ENCODE results near the gene PTPRD.

- no peak for TF ChIP-seq TOE1 (IDR thresholded peaks at IDR 0.05; ENCODE audit: borderline replicate concordance)
- TF ChIP-seq TOE1 (CRISPR knock-in tag; IDR thresholded peaks at IDR 0.05; ENCODE audit: borderline replicate concordance, low read depth), result no peak
- TF ChIP-seq NFXL1 (CRISPR knock-in tag; IDR thresholded peaks at IDR 0.05), result no peak
- no peak for TF ChIP-seq LEF1 (IDR thresholded peaks at IDR 0.05)
- no peak for TF ChIP-seq JUNB (CRISPR knock-in tag; conservative IDR thresholded peaks at IDR 0.05)
- no peak for TF ChIP-seq CTCF (IDR thresholded peaks at IDR 0.05 in 2 of 3, conservative IDR thresholded peaks at IDR 0.05 in 1 of 3; ENCODE audit: insufficient read depth in 2 of 3, low read depth in 1 of 3, low read length in 3 of 3)
- no peak for TF ChIP-seq FOXK2 (conservative IDR thresholded peaks at IDR 0.05 in 1 of 2, IDR thresholded peaks at IDR 0.05 in 1 of 2; ENCODE audit: low read depth in 2 of 2)
- TF ChIP-seq RBM34 (IDR thresholded peaks at IDR 0.05; ENCODE audit: borderline replicate concordance, insufficient read depth, low read length), result no peak
- TF ChIP-seq, protein P1, sequence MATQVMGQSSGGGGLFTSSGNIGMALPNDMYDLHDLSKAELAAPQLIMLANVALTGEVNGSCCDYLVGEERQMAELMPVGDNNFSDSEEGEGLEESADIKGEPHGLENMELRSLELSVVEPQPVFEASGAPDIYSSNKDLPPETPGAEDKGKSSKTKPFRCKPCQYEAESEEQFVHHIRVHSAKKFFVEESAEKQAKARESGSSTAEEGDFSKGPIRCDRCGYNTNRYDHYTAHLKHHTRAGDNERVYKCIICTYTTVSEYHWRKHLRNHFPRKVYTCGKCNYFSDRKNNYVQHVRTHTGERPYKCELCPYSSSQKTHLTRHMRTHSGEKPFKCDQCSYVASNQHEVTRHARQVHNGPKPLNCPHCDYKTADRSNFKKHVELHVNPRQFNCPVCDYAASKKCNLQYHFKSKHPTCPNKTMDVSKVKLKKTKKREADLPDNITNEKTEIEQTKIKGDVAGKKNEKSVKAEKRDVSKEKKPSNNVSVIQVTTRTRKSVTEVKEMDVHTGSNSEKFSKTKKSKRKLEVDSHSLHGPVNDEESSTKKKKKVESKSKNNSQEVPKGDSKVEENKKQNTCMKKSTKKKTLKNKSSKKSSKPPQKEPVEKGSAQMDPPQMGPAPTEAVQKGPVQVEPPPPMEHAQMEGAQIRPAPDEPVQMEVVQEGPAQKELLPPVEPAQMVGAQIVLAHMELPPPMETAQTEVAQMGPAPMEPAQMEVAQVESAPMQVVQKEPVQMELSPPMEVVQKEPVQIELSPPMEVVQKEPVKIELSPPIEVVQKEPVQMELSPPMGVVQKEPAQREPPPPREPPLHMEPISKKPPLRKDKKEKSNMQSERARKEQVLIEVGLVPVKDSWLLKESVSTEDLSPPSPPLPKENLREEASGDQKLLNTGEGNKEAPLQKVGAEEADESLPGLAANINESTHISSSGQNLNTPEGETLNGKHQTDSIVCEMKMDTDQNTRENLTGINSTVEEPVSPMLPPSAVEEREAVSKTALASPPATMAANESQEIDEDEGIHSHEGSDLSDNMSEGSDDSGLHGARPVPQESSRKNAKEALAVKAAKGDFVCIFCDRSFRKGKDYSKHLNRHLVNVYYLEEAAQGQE (IDR thresholded peaks at IDR 0.05; ENCODE audit: borderline replicate concordance), result no peak
- TF ChIP-seq, protein P1 (CRISPR knock-in tag; IDR thresholded peaks at IDR 0.05; ENCODE audit: low read depth), result no peak
- TF ChIP-seq EP300 (IDR thresholded peaks at IDR 0.05; ENCODE audit: low read length), result no peak
- no peak for TF ChIP-seq CTCFL (IDR thresholded peaks at IDR 0.05; ENCODE audit: borderline replicate concordance, insufficient read depth, low read depth, low read length, poor library complexity, severe bottlenecking)
- no peak for TF ChIP-seq ZFP91 (CRISPR knock-in tag; IDR thresholded peaks at IDR 0.05)
- TF ChIP-seq JUND (IDR thresholded peaks at IDR 0.05; ENCODE audit: borderline replicate concordance, low read depth, low read length), result no peak
- TF ChIP-seq JUND (tag; IDR thresholded peaks at IDR 0.05; ENCODE audit: borderline replicate concordance, low read depth, low read length), result no peak
- no peak for TF ChIP-seq TAL1 (IDR thresholded peaks at IDR 0.05)
- no peak for TF ChIP-seq CCNT2 (IDR thresholded peaks at IDR 0.05; ENCODE audit: borderline replicate concordance, extremely low read depth, insufficient read length, low read depth, low read length)
These were observed 893.3 kb downstream of the PTPRD start for GRCh38 chr9:9719373-9720112.
